Spleen (tissue), 7 donors: Measurements from ENCODE around the gene DERL2.

Source experiments
- POLR2A ChIP-seq, 3 donors: fragments of 450-650 bp; IDR thresholded peaks; one replicate each; pipeline ENCODE4 v1.5.1; 2017; ENCODE audit warnings: antibody characterized with exemption in 3 of 3, mild to moderate bottlenecking in 1 of 3
- POLR2AphosphoS5 ChIP-seq, 3 donors: sonication (generic); formaldehyde crosslinking; IDR thresholded peaks; one replicate each; pipeline ENCODE4 v1.5.1; 2017; ENCODE audit warnings: antibody characterized with exemption in 3 of 3
- TF ChIP-seq, protein P1 (sequence below), 11 experiments: fragments of 200-600 bp in 7 of 11; fragments of 450-650 bp in 4 of 11; sonication (generic) in 4 of 11; IDR thresholded peaks in 8 of 11; conservative IDR thresholded peaks in 3 of 11; 1 replicate in 7 of 11; 2 replicates in 4 of 11; pipeline versions ENCODE4 v1.4.0 to v1.8.0; 2016 to 2021; ENCODE audit warnings: antibody characterized with exemption in 11 of 11, inconsistent platforms in 4 of 11, mild to moderate bottlenecking in 1 of 11
- donor health status: DM: no; HTN: no; CAD: no; lungs with moderate emphysema.
- donor health status: DM: no; HTN: no; CAD: no.
- donor health status: DM: no; HTN: no; CAD: no.

DNA sequence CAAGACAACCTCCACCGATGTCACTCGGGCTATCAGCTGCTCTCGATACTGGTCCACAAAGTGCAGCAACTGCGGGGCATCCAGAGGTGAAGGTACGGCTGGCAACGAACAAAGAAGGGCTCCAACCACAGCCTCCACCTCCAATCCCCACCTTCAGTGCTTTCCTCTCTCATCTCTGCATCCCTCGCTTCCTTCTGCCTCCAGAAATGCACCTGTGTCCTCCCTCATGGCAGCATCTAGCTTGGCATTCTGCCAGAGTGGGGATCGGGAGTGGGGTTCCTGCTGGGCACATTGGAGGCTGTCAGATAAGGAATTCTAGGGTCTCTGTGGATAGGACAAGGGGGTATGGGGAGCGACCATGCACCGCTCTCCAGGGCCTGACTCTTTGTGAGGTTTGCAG is 29.0 kb upstream of the DERL2 start:
- TF ChIP-seq, protein P1, sequence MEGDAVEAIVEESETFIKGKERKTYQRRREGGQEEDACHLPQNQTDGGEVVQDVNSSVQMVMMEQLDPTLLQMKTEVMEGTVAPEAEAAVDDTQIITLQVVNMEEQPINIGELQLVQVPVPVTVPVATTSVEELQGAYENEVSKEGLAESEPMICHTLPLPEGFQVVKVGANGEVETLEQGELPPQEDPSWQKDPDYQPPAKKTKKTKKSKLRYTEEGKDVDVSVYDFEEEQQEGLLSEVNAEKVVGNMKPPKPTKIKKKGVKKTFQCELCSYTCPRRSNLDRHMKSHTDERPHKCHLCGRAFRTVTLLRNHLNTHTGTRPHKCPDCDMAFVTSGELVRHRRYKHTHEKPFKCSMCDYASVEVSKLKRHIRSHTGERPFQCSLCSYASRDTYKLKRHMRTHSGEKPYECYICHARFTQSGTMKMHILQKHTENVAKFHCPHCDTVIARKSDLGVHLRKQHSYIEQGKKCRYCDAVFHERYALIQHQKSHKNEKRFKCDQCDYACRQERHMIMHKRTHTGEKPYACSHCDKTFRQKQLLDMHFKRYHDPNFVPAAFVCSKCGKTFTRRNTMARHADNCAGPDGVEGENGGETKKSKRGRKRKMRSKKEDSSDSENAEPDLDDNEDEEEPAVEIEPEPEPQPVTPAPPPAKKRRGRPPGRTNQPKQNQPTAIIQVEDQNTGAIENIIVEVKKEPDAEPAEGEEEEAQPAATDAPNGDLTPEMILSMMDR (IDR thresholded peaks at IDR 0.05 in 8 of 11, conservative IDR thresholded peaks at IDR 0.05 in 3 of 11): no peak
- TF ChIP-seq POLR2A (IDR thresholded peaks at IDR 0.05) (no peak), POLR2AphosphoS5 (IDR thresholded peaks at IDR 0.05) (peak in 1 of 3 donors; percentile 17)
